GM12878 (cell line): ENCODE measurements around the gene CRB2. TPM values are rescaled to one million over a fixed set of nuclear protein-coding genes. Genes with fewer than 3 reads are reported as not detected.

Experiments
- ASH2L ChIP-seq: fragments of 300-600, 200-600 bp; sonication (generic); IDR thresholded peaks from 2 replicates; pipeline ENCODE4 v1.6.1; 2017; ENCODE audit warnings: low read depth, mild to moderate bottlenecking, borderline replicate concordance
- BHLHE40 ChIP-seq, 2 experiments: fragments of 450-650 bp in 1 of 2; IDR thresholded peaks; 2 replicates each; pipeline ENCODE4 v1.6.1; 2011 to 2017; ENCODE audit warnings: low read depth in 2 of 2, borderline replicate concordance in 1 of 2, improper control_type of control experiment in 1 of 2, low read length in 1 of 2, mild to moderate bottlenecking in 1 of 2
- EGR1 ChIP-seq, 2 experiments: IDR thresholded peaks; 1 replicate in 1 of 2; 2 replicates in 1 of 2; pipeline ENCODE4 v1.6.1; 2011 to 2012; ENCODE audit warnings: low read depth in 2 of 2, low read length in 2 of 2, borderline replicate concordance in 1 of 2, mild to moderate bottlenecking in 1 of 2, moderate library complexity in 1 of 2
- FOXK2 ChIP-seq: fragments of 450-650 bp; IDR thresholded peaks from 2 replicates; pipeline ENCODE4 v1.6.1; 2017; ENCODE audit warnings: mild to moderate bottlenecking, moderate library complexity
- HDAC2 ChIP-seq: fragments of 200-600 bp; sonication (generic); IDR thresholded peaks from 2 replicates; pipeline ENCODE4 v1.6.1; 2017
- IKZF2 ChIP-seq, 2 experiments: fragments of 450-650 bp; IDR thresholded peaks; 2 replicates each; pipeline ENCODE4 v1.6.1; 2017; ENCODE audit warnings: mild to moderate bottlenecking in 2 of 2, moderate library complexity in 2 of 2
- IRF4 ChIP-seq: IDR thresholded peaks from 2 replicates; pipeline ENCODE4 v1.6.1; 2011; ENCODE audit warnings: low read depth, low read length
- KDM1A ChIP-seq: fragments of 200-600 bp; sonication (generic); IDR thresholded peaks from 2 replicates; pipeline ENCODE4 v1.6.1; 2016; ENCODE audit warnings: borderline replicate concordance
- MAX ChIP-seq: IDR thresholded peaks from 2 replicates; pipeline ENCODE4 v1.6.1; 2012; ENCODE audit warnings: low read depth, low read length, improper control_type of control experiment
- MEF2B ChIP-seq: fragments of 450-650 bp; IDR thresholded peaks from 2 replicates; pipeline ENCODE4 v1.6.1; 2018; ENCODE audit warnings: mild to moderate bottlenecking, moderate library complexity; ENCODE audit not compliant: partially characterized antibody, poor library complexity, severe bottlenecking
- MYC ChIP-seq: IDR thresholded peaks from 2 replicates; pipeline ENCODE4 v1.6.1; 2011; ENCODE audit warnings: mild to moderate bottlenecking, low read length, moderate library complexity, inconsistent platforms; ENCODE audit not compliant: insufficient read depth, insufficient replicate concordance, insufficient read length, severe bottlenecking
- NFIC ChIP-seq: IDR thresholded peaks from 2 replicates; pipeline ENCODE4 v1.6.1; 2012; ENCODE audit warnings: low read depth, mild to moderate bottlenecking, inconsistent platforms, low read length, moderate library complexity
- POLR2AphosphoS5 ChIP-seq: IDR thresholded peaks from 2 replicates; pipeline ENCODE4 v1.6.1; 2011; ENCODE audit warnings: mild to moderate bottlenecking, low read length, inconsistent platforms
- RAD51 ChIP-seq: fragments of 450-650 bp; IDR thresholded peaks from 2 replicates; pipeline ENCODE4 v1.6.1; 2016; ENCODE audit warnings: moderate library complexity, mild to moderate bottlenecking, inconsistent platforms
- SMAD5 ChIP-seq: IDR thresholded peaks from 2 replicates; pipeline ENCODE4 v1.6.1; 2016; ENCODE audit warnings: antibody characterized with exemption, low read depth
- SPI1 ChIP-seq: IDR thresholded peaks from 2 replicates; pipeline ENCODE4 v1.6.1; 2011; ENCODE audit warnings: low read depth, mild to moderate bottlenecking, low read length, moderate library complexity, borderline replicate concordance; ENCODE audit not compliant: insufficient read depth
- STAT3 ChIP-seq: IDR thresholded peaks from 2 replicates; pipeline ENCODE4 v1.6.1; 2011; ENCODE audit warnings: low read depth, low read length, improper control_type of control experiment
- TCF12 ChIP-seq: IDR thresholded peaks from 2 replicates; pipeline ENCODE4 v1.6.1; 2011; ENCODE audit warnings: low read depth, mild to moderate bottlenecking, low read length
- TCF3 ChIP-seq: IDR thresholded peaks from 2 replicates; pipeline ENCODE4 v1.6.1; 2012; ENCODE audit warnings: low read depth, mild to moderate bottlenecking, low read length, borderline replicate concordance; ENCODE audit not compliant: insufficient read depth
- USF2 ChIP-seq: IDR thresholded peaks from 2 replicates; pipeline ENCODE4 v1.6.1; 2011; ENCODE audit warnings: low read depth, low read length, improper control_type of control experiment, borderline replicate concordance
- YY1 ChIP-seq: IDR thresholded peaks from 2 replicates; pipeline ENCODE4 v1.6.1; 2011; ENCODE audit warnings: low read depth, mild to moderate bottlenecking, low read length
- ZBTB40 ChIP-seq: fragments of 450-650 bp; IDR thresholded peaks from 2 replicates; pipeline ENCODE4 v1.6.1; 2016; ENCODE audit warnings: mild to moderate bottlenecking, moderate library complexity, borderline replicate concordance
- ZNF384 ChIP-seq: IDR thresholded peaks from 2 replicates; pipeline ENCODE4 v1.6.1; 2012; ENCODE audit warnings: low read depth, mild to moderate bottlenecking, low read length, improper control_type of control experiment, borderline replicate concordance
- polyA plus RNA-seq, 11 experiments: library from polyadenylated mRNA; depleted of rRNA in 4 of 11; unstranded in 6 of 11; stranded (reverse) in 5 of 11; fragments of >200 nt; fragmentation: Nextera tagmentation in 4 of 11; fragmentation: Illumina TruSeq in 1 of 11; extraction: Ambion mirVana in 4 of 11; extraction: Trizol in 1 of 11; gene quantifications; 1 replicate in 1 of 11; 2 replicates in 10 of 11; pipeline versions ENCODE4 v1.2.1 to v1.2.3, GENCODE V29; 2011 to 2016; ENCODE audit warnings: inconsistent platforms in 2 of 11, missing spikeins in 2 of 11, low read depth in 1 of 11
- total RNA-seq, 4 experiments: library from RNA; depleted of rRNA in 3 of 4; stranded (reverse); fragments of >200 nt in 3 of 4; fragmentation: Illumina TruSeq in 1 of 4; extraction: Trizol in 1 of 4; gene quantifications; 2 replicates each; pipeline versions ENCODE4 v1.2.1 to v1.2.3, GENCODE V29; 2013 to 2021

The CRB2 gene
- total and polyA plus RNA-seq, 10 of the 15 experiments (the other 5 are each of a cell fraction or from before 2014, with no cell fraction given): 0.01 to 0.80 (median 0.23) TPM; not detected in 3

GRCh38 chr9:123339666-123340510 is 16.1 kb upstream of the CRB2 start (continued):
- TF ChIP-seq ZBTB40 (no peak), RAD51 (peak; percentile 95), USF2 (peak; percentile 80), SPI1 (peak; percentile 52; the same call in 1 of the 2 replicates), ZNF384 (no peak), IKZF2 (IDR thresholded peaks at IDR 0.05) (peak; percentile 24 to 43), MAX (peak; percentile 43; the same call in 1 of the 2 replicates), MYC (peak; percentile 53), ASH2L (no peak; the same call in 1 of the 2 replicates), BHLHE40 (IDR thresholded peaks at IDR 0.05; ENCODE audit: borderline replicate concordance in 1 of 2, low read depth in 2 of 2, low read length in 1 of 2) (peak; percentile 14 to 51; a peak in 2 of 4 replicates), IRF4 (peak; percentile 59; the same call in 1 of the 2 replicates), MEF2B (peak; percentile 54), FOXK2 (no peak), POLR2AphosphoS5 (peak; percentile 55), HDAC2 (no peak), TCF12 (peak; percentile 92), KDM1A (no peak), TCF3 (peak; percentile 91; the same call in 1 of the 2 replicates), EGR1 (IDR thresholded peaks at IDR 0.05; ENCODE audit: borderline replicate concordance in 1 of 2, low read depth in 2 of 2, low read length in 2 of 2) (0 out of 3 replicates have a peak, but pooled peaks of 1 of the 2 experiments have one; percentile 18), SMAD5 (peak; percentile 9; the same call in 1 of the 2 replicates), STAT3 (no peak; the same call in 1 of the 2 replicates), YY1 (peak; percentile 77), NFIC (no peak)
